ENCODE data around the gene GNG12.

GNG12 gene

DNA sequence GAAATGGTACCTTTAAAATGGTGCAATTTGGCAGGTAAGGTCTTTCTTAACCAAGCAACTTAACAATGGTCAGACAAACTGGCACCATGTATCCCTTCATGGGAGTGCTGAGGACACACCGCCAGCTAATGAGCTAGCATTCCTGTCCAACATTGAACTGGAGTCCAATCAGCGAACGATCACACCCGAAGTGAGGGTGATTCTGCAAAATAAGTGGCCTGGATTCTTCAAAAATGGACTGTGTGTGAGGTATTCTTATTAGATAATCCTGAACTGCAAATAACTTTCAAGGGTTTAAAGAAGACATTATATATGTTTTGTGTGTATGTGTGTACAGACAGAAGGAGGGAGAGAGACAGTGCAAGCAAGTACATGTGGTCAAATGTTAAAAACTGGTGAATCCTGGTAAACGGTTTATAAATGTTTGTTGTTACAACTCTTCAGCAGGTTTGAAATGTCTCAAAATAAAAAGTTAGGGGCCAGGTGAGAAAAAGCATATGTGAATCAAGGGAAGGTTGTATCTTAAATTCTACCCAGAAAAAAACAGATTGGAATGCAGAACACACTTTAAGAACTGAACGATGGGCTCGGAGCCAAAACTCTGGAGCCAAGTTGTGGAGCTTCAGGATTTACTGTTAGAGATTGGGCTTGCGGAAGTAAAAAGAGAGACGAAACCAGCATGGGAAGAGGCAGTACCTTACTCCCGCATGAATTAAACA lies 127.4 kb downstream of the GNG12 start:
- DNase-seq (ENCODE audit: low read depth in 2 of 2): no peak

DNA sequence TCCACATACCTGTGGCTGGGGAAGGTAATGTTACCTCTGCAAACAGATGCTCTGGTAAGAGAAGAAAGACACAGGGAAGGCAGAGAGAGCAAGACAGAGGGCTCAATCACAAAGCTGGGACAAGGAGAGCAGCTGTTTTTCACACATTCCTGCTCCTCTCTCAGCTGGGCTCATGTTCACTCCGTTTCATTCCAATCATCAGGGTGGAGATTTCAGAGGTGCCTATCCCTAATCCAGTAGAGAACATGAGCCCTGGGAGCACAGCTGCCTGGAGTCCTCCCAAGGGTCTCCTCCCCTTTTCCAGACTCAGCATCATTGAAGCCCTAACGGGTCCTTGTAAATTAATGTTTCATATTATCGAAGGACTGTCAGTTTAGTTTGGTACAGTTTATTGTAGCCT lies 128.9 kb downstream of the GNG12 start:
- no peak for DNase-seq (ENCODE audit: low read depth in 2 of 2)

DNA sequence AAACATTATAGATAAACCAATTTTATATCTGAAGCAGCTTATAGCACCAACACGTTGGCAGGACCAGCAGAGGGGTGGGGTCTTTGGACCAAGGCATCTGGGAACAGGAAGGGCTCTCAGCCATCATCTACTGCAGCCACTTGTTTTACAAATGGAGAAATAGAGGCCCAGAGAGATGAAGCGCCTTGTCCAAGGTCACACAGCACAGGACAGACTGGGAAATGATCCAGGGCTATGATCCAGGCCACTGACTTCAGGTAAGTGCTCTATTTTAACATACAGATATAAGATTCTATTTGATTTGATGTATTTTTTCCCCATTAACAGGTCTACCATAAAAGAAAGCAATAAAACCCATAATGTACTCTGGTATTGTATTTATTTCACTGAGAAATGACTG lies 131.4 kb downstream of the GNG12 start:
- DNase-seq (ENCODE audit: low read depth in 2 of 2): no peak

GRCh38 chr1:67700692-67701410 lies 132.4 kb downstream of the GNG12 start:
- DNase-seq (ENCODE audit: low read depth in 2 of 2): peak in 1 of 2 donors; percentile 5

DNA sequence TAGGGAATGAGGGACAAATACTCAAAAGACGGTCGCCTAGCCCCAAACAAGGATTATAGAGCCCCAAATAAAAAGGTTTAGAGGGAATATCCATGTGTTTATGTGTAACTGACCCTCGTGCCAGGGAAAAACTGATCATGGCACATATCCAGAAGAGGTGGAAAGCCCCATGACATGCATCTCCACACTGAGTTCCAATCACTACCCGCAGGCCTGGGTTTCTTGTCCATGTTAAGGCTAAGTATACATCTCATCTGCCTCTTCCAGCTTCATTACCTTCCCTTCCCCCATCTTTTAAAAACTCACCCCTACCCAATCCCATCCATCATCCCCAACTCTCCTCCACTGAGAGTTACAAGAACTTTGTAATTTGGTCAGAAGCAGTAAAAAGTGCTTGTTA lies 133.0 kb downstream of the GNG12 start:
- no peak for DNase-seq (ENCODE audit: low read depth in 2 of 2)

GRCh38 chr1:67696708-67697107 lies 136.6 kb downstream of the GNG12 start:
- no peak for DNase-seq (ENCODE audit: low read depth in 2 of 2)

- DNase-seq (ENCODE audit: low read depth in 2 of 2): no peak
These were observed 137.3 kb downstream of the GNG12 start for GRCh38 chr1:67695963-67696362.

- DNase-seq (ENCODE audit: low read depth in 2 of 2): no peak
These were observed 141.6 kb downstream of the GNG12 start for GRCh38 chr1:67691712-67692111.

DNA sequence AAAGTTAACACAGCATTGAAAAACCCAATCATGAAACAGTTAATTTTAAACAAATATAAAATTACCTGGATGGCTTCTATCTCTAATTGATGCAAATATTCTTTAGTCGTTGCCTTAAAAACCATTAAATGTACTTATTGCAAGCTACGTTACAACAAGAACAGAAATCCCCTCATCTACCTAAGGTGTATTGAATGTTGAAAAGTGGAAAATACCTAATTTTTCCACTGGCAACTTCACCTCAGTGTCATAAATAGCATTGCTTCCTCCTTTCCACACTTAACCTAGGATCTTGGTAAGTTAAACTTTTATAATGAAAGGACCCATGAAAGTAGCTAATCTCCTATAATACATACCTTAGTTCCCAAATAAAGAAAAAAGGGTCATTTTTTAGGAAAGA lies 142.9 kb downstream of the GNG12 start:
- DNase-seq (ENCODE audit: low read depth in 2 of 2): no peak

DNA sequence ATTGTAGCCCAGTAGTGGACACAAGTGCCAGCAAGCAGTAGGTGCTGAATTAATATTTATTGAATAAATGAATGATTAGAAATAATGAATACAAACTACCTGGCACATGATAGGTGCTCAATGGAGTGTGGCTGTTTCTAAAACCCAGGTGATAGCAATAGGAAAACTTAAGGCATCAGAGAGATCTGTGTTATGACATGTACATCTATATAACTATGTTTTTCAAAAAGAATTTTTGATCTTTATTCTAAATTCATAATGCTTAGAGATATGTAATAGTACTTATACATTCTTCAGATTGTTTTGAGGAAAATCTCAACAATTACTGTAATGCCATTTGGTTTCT lies 143.3 kb downstream of the GNG12 start:
- no peak for DNase-seq (ENCODE audit: low read depth in 2 of 2)

GRCh38 chr1:67689267-67690017 lies 143.8 kb downstream of the GNG12 start:
- no peak for DNase-seq (ENCODE audit: low read depth in 2 of 2)

DNA sequence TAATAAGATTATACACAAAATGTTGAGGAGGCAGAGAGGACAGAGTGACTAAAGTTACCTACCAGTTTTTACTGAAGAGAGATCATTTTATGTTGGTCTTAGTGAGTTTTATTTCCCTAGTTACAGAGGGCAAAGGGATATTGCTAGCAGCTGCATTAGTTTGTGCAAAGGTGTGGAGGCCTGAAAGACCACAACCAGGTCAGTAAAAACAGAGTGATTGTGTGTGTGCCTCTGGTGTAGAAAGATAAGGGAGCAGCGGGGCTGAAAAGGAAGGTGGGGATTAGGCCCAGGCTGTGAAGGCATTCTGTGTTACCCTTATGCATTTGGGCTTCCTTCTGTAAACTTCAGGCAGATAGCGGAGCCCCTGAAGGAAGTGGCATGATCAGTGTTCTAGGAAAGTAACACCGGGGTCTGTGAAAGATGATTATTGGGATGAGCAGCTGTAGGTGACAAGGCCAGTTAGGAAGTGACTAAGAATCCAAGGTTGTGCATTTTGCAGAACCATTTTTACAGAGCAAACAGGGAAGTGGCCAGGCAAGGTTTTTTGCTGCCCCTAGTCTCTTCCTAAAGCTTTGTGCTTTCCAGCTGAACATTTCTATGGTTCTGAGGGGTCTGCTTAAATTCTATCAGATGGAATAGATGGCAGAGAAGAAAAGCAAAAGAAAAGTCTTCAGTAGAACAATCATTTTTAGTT lies 144.6 kb downstream of the GNG12 start:
- DNase-seq (ENCODE audit: low read depth in 2 of 2): no peak

DNA sequence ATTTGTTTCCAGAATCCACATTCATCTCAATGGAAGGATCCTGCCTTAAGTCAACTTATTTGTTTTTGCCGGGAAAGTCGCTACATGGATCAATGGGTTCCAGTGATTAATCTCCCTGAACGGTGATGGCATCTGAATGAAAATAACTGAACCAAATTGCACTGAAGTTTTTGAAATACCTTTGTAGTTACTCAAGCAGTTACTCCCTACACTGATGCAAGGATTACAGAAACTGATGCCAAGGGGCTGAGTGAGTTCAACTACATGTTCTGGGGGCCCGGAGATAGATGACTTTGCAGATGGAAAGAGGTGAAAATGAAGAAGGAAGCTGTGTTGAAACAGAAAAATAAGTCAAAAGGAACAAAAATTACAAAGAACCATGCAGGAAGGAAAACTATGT lies 145.6 kb downstream of the GNG12 start:
- no peak for DNase-seq (ENCODE audit: low read depth in 2 of 2)

- DNase-seq (ENCODE audit: low read depth in 2 of 2): no peak
These were observed 146.1 kb downstream of the GNG12 start for GRCh38 chr1:67687198-67687545.

GRCh38 chr1:67686267-67687197 lies 146.7 kb downstream of the GNG12 start:
- peak; percentile 8 to 32 for DNase-seq (ENCODE audit: low read depth in 2 of 2)

DNA sequence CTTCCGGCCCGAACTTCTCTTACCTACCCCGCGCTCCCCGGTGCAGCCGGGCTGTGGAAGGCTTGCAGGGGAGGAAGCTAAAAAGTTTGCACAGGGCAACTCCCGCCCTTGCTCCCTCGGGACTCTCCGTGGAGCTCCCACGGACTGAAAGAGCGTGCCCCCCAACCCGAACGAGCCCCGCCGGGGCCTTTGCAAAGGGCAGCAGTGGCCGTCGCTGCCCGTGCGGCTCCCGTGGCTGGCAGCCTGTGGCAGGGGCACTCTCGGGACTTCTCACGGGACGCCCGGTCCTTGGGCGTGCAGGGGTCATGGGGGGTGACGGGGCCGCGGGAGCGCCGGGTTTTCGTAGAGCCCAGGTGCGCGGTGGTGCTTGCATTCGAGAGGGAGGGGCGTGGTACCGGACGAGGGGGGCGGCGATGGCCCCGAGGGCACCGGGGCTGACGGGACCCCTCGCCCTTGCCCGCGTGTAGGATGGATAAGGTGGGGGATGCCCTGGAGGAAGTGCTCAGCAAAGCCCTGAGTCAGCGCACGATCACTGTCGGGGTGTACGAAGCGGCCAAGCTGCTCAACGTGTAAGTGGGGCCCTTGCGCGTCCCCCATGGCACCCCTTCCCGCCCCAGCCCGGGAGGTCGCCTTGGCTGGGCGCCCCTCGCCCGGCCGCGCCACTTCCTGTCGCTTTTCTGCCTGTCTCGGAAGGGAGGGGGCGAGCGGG lies 147.6 kb downstream of the GNG12 start:
- peak; percentile 48 to 57 for DNase-seq (ENCODE audit: low read depth in 2 of 2)

GRCh38 chr1:67685067-67685557 lies 148.2 kb downstream of the GNG12 start, which contains the start of gene GADD45A:
Gene GADD45A, plus strand, starts transcription at chr1:67685201. Its CDS starts 294 bp downstream, at chr1:67685495.
- peak; percentile 87 to 91 for DNase-seq (ENCODE audit: low read depth in 2 of 2)

DNA sequence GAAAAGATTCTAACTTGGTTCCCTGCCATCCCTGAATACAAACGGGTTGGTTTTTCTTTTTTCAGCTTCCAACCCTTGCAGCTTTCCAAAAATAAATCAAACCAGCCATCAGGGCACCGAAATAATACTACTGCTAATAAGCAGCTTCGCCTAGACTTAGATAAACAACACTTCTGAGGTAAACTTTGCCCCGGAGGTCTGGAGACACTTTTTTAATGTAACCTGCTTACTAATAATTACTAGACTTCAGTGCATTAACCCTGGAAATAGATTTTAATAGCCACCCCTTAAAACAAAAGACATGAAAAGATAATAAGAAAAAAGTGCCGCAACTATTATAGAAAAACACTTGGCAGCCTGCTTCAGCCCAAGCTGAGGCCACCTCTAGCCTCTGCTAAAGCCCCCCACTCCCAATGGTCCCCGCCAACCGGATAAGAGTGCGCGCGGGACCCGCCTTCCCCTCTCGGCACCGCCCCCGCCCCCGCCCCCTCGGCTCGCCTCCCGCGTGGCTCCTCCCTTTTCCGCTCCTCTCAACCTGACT lies 148.7 kb downstream of the GNG12 start:
- DNase-seq (ENCODE audit: low read depth in 2 of 2): no peak

- peak; percentile 11 to 40 for DNase-seq (ENCODE audit: low read depth in 2 of 2)
These were observed 149.3 kb downstream of the GNG12 start for GRCh38 chr1:67683766-67684525.
